GM19395 (cell line): Measurements from ENCODE around the gene MEMO1.
A peak's percentile ranks its signal among the peaks of the same experiment; 100 is the strongest.
"Not testable (repeated sequence)": the region's sequence is repeated elsewhere in the genome, so short reads cannot be mapped to it uniquely, and the experiment has no call there.

Experiments
- ATAC-seq: cut with Tn5 transposase; IDR thresholded peaks from one replicate; pipeline ENCODE4 v1.9.1; 2021; ENCODE audit warnings: mild to moderate bottlenecking, moderate library complexity; ENCODE audit not compliant: unreplicated experiment

The MEMO1 gene

GRCh38 chr2:31958140-31958717 is 52.6 kb downstream of the MEMO1 start:
- ATAC-seq, result no peak

DNA sequence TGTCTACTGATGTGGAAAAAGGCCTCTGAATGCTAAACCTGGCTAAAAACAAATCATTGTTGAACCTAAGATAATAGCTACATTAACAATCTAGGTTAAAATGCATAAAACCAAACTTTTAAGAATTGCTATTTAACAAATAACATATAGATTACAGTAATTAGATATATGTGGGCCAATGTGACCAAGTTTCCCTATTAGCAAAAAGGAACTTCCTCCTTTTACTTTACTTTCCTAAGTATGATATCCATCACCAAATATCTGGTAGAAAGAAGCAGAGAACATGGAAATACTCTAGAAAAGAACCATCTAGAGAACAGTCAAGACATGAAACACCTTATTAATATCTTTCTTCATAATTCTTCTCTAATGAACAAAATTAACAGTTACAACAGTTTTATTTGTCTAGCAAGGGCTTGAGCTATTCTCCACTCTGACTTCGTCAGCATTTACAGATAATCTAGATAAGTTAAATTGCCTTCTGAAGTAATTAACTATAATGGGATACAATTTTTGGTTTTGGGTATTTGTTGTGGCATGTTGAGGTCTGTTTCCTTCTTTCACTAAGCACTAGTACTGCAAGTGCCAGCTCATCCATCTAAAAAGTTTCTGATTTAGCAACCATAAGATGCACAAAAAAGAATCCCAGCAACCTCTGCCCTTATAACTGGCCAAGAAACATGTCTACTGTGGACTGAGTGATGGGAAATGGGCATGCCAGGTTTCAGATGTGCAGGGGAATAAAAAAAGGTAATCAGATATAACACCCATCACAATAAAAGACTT is 53.3 kb downstream of the MEMO1 start:
- ATAC-seq, result peak; percentile 25

GRCh38 chr2:31956934-31957333 is 53.9 kb downstream of the MEMO1 start:
- peak; percentile 76 for ATAC-seq

DNA sequence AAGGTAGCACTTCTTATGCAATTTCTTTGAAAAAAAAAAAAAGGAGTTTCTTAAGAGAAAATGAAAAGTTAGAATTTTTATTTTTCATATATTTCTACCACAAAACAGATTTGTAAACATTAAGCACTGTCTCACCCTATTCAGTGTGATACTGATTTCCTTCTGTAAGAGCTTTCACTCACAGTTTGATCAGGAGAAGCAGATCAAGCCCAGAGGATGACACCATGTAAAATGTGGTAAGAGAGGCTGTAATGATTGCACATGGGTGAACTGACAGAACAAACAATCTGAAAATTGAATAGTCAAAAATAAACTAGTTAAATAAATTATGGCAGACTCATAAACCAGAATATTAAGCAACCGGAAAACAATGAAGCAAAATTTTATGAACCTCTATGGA is 54.5 kb downstream of the MEMO1 start:
- no peak for ATAC-seq

- not testable (repeated sequence) for ATAC-seq
These were observed 57.7 kb downstream of the MEMO1 start for GRCh38 chr2:31953095-31953494.

- ATAC-seq, result no peak
These were observed 59.8 kb downstream of the MEMO1 start for GRCh38 chr2:31950946-31951562.

DNA sequence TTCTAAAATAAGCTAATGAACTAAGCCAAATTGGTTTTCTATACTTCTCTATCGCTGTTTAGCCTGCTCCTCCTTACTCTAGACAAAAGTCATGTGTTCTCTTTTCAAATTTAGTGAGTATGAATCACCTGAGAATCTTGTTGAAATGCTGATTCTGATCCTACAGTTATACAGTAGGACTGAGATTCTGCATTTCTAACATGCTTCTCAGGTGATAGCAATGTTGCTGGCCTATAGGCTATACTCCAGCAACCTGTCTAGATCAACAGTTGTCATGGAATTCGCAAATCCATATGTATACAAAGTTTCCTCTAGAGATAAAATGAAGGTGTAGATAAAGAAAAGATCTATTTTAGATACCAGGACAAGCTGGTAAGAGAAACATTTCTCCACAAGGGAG is 62.9 kb downstream of the MEMO1 start:
- no peak for ATAC-seq

- ATAC-seq, result no peak
These were observed 64.0 kb downstream of the MEMO1 start for GRCh38 chr2:31946838-31947237.

DNA sequence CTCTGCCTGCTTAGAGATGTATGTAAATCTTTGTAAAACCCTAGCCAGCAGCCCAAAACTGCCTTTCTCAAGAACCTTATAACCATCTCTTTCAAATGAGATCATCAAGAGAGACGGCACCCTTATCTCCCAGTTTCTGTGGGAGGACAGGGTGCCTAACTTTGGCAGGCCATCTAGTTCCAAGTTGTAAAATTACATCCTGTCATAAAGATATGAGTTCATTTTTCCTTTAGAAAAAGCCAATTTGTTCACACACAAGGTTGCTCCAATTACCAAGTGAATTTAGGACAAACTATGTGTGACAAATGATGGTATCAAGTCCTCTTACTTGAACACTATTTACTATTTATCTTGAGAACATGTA is 65.3 kb downstream of the MEMO1 start:
- no peak for ATAC-seq

- ATAC-seq, result no peak
These were observed 65.8 kb downstream of the MEMO1 start for GRCh38 chr2:31944828-31945571.

DNA sequence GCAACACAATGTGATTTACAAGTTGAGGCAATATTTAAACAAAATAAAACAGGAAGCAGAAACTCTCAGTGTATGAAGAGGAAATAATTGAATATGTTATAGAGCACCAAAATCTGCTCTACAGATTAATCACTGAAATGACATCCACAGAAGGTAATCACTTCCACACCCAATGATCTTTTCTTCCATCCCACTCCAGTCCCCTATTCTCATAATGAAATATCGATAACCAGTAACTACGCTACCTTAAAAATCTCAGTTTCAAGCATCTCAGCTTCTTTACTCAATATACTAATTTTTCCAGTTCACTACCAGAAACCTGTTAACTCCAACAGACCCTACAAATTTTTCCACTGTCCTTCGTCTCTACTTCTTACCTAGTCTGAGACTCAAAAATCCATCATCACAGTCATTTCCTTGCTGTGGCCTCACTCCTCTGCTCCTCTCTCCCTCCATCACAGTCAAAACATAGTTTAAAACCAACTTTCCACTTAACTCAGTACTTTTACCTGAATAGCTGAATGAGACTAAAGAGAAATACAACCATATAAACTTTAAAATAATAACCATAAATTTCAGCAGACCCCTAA is 67.1 kb downstream of the MEMO1 start:
- no peak for ATAC-seq

- no peak for ATAC-seq
These were observed 69.9 kb downstream of the MEMO1 start for GRCh38 chr2:31940920-31941319.

DNA sequence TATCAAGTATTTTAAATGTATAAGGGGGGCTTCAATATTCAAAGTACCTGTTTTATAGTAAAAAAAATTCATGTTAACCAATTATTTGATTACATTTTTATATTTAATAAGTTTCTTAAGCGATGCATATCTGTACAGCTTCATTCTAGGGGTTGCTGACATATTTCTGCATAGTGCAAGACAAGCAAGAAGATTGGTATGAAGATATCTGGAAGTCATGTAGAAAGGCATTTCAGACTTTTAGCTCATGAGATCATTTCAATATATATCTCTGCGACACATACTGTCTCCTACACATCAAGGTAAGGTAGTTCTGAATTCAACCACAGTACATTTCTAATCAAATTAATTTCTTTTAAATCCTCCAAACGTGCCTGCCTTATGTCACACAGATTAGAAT is 73.1 kb downstream of the MEMO1 start:
- no peak for ATAC-seq

DNA sequence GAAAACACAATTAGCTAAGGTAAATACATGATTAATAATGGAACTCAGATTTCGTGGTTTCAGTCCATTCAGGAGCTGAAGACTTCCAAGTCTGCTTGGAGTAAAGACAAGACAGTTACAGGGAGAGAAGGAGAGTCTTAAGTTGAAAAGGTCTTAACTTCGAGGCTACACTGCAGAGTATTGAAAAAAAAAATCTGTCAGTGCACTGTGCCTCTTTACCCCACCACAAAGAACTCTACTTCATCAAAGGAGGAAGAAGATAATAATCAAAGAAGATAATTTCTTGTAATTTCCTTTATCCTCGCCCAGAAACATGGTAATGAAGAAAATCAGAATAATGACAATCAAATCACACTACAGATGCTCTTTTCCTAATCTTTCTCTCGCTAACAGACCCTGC is 75.4 kb downstream of the MEMO1 start:
- ATAC-seq, result no peak

GRCh38 chr2:31933066-31933465 is 77.7 kb downstream of the MEMO1 start:
- no peak for ATAC-seq

- no peak for ATAC-seq
These were observed 78.2 kb downstream of the MEMO1 start for GRCh38 chr2:31932589-31932988.

- no peak for ATAC-seq
These were observed 78.9 kb downstream of the MEMO1 start for GRCh38 chr2:31931916-31932315.

DNA sequence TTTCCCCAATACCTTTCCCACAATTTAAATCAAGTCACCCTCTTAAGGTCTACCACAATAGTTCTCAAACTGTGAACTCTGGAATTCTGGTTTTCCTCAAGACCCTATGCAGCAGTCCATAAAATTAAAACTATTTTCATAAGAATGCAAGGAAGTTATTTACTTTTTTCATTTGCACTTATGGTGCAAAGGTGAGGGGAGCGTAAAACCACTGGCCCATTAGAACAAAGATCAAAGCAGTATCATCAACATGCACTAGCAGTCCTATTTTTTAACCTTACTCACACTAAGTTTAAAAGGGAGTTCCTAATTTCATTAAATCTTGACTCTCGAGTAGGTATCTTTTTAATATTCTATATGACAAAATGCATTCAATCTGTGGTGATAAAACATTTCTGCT is 85.3 kb downstream of the MEMO1 start:
- no peak for ATAC-seq

DNA sequence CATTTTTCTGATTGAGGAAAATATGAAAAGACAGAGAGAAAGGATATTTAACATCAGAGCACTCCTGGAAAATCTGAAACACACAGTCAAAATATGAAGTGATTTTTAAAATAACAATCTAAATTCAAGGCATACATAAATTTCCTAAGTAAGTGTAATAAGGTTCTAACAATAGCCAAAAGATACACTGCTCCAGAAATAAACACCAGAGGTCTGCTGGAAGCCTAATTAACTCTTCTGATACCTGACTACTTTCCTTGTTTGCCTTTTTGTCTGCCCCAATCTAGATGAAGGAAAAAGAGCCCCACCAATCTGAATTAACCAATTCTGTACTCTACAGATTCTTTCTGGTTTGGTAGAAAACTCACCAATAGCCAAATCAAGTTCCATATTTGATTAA is 87.1 kb downstream of the MEMO1 start:
- no peak for ATAC-seq

- no peak for ATAC-seq
These were observed 88.0 kb downstream of the MEMO1 start for GRCh38 chr2:31922542-31923408.
